22Rv1 (cell line): ENCODE measurements around the gene ARHGAP45.

Experiments
- H3K27ac ChIP-seq: fragments of 450-650 bp; 2 replicates; pipeline ENCODE4 v1.5.1; 2017
- CTCF ChIP-seq: fragments of 450-650 bp; IDR thresholded peaks from 2 replicates; pipeline ENCODE4 v1.5.1; 2017; ENCODE audit warnings: mild to moderate bottlenecking
- ZFX ChIP-seq: fragments of 450-650 bp; IDR thresholded peaks from 2 replicates; pipeline ENCODE4 v1.6.1; 2017; ENCODE audit warnings: antibody characterized with exemption, borderline replicate concordance

Gene ARHGAP45

GRCh38 chr19:1046836-1047695 lies 19.9 kb upstream of the ARHGAP45 start:
- no peak for TF ChIP-seq ZFX
- no peak for TF ChIP-seq CTCF
- no peak overlapping the region for H3K27ac ChIP-seq

- no peak for TF ChIP-seq CTCF
- TF ChIP-seq ZFX = no peak
These were observed 19.2 kb upstream of the ARHGAP45 start for GRCh38 chr19:1047696-1048147.

GRCh38 chr19:1049106-1049505 lies 17.9 kb upstream of the ARHGAP45 start:
- no peak overlapping the region for H3K27ac ChIP-seq
- TF ChIP-seq ZFX = no peak
- TF ChIP-seq CTCF = no peak

More at GRCh38 chr19:1047696-1048147, 19.2 kb upstream of the ARHGAP45 start:
- H3K27ac ChIP-seq = no peak overlapping the region

- TF ChIP-seq CTCF = no peak
- no peak for TF ChIP-seq ZFX
- H3K27ac ChIP-seq = no peak overlapping the region
These were observed 17.2 kb upstream of the ARHGAP45 start for GRCh38 chr19:1049800-1050199.

GRCh38 chr19:1050989-1051788 lies 15.8 kb upstream of the ARHGAP45 start:
- TF ChIP-seq ZFX (no peak), CTCF (no peak)
- no peak overlapping the region for H3K27ac ChIP-seq

GRCh38 chr19:1051791-1052190 lies 15.2 kb upstream of the ARHGAP45 start:
- no peak overlapping the region for H3K27ac ChIP-seq
- TF ChIP-seq ZFX (no peak), CTCF (no peak)
